NCI-H2081 (cell line): ENCODE data around the gene AMOT.

Source experiments
- DNase-seq, 2 experiments: peaks; one replicate each; lab custom pipeline; 2025; lab: John Stamatoyannopoulos, UW

The AMOT gene

DNA sequence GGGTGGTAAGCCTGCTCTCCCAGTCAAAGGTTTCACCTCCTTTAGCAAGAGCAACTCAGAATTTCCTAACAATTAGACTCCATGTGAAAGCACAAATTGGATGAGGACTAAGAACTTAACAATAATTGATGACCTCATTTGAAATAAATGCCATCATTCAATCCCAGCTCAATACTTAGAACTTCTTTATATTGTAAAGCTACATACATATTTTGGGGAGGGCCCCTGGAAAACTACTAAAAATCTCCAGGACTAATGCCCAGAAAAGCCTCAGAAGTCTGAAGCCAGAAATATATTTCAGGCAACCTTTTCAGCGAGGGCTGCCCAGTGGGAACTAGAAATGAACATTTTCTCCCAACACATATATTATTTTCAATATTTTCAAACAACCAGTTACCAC, 38.1 kb downstream of the AMOT start:
- no peak for DNase-seq

DNA sequence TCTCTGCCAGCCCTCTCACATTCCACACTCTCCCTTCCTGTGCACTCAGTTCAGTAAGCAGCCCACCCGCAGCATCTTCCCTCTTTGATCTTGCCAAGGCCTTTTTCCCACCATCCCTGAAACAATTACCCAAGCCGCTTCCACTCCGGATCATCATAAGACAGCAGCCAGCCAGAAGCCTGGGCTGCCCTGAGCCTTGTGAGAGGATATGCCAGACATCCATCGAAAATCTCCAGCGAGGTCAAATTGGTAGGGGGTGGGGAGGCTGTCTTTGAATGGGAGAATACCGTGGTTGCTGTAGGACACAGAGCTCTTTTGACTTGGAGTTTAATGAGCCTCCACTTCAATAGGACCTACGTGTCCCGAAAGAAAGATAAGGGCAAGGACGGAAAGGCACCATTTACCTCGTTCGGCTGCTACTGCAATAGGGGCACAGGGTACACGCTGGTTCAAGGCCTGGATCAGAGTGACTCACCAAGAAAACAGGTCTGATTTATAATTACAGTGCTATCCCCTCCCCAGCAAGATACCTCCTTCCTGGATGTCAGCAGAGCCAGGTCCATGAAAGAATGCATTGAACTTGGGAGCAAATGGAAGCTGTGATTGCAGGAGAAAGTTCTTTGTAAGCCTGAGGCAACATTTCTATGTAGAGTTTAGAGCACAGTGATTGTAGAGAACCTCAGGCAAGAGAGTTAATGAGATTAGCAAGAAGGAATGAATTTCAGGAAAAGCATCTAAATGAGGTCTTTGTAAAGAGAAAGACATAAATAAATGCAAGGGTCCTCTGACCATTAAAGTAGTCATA, 39.5 kb downstream of the AMOT start:
- no peak for DNase-seq

DNA sequence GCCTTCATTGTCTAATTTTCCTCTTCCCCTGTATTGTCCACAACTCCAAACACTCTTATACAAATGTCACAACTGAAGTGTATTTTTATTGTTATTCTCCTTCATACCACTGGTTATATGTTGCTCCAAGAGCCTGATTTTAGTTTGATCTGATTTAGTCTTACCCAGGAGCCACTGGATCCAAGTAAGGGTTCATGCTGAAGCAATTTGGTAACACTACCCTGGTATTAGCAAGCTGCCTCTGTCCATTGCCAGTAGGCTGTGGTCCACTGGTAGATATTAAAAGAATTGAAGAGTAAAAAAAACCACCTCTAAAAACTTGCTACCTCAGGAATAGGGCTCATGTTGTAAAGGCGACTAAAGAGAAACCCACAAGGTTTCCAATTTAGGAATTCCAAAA, 41.2 kb downstream of the AMOT start:
- no peak for DNase-seq

DNA sequence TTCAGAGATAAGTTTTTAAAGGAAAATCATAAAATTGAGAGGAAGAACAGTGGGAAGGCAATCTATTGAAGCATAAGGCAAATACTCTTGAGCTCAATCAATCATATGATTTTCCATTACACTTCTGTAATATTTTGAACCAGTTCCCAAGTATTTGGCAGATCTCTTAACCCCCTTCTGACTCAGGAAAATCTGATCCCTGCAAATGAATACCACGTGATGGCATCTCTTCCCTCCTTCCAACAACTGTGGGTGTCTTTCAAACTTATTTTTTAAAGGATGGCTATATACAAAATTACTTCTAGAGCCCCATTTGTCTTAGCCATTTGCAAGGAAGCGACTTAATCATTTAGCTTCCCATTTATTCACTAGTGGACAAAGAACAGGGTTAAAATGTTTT, 41.9 kb downstream of the AMOT start:
- DNase-seq, result no peak

DNA sequence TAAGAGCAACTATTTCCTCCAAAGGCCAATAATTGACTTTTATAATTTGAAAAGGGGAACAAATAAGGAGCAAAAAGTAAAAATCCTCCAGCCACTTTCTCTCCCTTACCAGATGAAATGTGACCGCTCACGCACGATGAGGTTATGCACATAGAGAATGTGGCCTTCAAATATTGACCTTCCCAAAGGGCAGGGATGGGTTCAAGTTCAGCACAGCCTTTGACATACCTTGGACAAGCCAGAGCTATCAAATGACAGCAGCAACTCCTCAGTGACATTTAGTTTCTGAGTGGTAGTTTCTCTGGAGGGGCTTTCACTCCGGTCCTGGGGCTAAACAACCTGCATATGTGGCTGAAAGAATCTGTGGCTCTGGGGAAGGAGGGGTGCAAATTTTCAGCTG, 50.7 kb downstream of the AMOT start:
- no peak for DNase-seq

DNA sequence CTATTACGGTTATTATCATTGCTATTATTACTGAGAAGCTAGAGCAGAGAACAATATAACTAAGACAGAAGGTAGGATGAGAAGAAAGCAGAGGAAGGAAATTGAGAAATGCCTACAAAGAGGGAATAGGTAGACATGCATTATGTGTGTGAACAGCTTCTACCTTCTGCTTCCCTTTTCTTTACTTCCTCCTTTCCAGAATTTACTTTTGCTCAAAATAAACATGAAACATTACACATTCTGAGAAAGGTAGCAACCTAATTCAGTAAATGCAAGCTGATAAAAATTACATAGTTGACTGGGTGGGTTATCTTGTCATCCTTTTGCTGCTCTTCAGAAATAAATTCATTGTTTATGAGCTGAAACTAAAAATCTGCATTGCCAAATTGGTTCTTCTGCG, 54.6 kb downstream of the AMOT start:
- DNase-seq, result no peak

DNA sequence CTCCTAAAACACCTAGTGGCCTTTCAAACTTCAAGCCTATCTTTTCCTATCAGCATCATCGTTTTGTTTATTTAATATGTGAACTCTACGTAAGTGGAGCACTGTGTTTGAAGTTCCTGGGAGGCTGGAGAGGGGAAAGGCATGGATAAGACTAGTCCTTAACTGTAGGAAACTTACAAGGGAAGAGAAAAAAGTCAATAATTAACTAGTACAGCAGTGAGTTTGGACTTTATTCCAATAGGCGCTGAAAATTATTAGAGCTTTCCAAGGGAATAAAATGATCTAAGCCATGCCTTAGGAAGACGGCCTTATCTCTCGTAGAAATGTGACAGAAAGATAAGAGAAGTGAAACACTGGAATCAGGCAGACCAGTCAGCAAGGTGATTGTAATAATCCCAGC, 55.3 kb downstream of the AMOT start:
- no peak for DNase-seq

DNA sequence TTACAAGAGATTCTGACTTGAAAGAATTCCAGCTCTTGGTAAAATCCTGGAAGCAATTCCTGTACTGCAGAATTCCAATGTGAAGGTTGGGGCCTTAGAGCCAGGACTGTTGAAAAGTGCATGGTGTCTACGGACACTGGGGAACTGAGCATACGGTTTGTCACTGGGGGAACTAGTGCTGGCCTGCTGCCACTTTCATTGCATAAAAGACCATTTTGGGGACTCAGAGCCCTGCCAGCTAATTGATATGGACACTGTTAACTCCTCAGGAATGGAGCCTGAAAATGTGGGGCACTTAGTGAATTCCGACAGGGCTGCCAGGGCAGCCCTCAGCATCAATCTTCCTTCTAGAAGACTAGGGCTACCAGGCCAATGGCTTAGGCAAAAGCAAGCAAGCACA, 55.9 kb downstream of the AMOT start:
- DNase-seq, result no peak

DNA sequence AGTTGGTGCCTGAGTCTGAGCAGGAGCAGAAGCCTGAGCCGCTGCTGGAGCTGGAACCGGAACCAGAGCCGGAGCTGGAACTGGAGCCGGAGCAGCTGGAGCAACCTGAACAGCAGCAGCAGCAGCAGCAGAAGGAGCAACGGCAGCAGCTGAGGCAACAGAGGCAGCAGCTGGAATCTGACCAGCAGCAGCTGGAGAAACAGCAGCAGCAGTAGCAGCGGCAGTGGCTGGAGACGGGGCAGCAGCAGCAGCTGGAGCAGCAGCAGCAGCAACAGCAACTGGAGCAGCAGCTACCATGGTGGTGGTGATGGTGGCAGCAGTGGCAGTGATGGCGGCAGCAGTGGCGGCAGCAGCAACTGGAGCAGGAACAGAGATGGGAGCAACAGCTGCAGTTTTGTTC, 61.5 kb downstream of the AMOT start:
- DNase-seq, result no peak

DNA sequence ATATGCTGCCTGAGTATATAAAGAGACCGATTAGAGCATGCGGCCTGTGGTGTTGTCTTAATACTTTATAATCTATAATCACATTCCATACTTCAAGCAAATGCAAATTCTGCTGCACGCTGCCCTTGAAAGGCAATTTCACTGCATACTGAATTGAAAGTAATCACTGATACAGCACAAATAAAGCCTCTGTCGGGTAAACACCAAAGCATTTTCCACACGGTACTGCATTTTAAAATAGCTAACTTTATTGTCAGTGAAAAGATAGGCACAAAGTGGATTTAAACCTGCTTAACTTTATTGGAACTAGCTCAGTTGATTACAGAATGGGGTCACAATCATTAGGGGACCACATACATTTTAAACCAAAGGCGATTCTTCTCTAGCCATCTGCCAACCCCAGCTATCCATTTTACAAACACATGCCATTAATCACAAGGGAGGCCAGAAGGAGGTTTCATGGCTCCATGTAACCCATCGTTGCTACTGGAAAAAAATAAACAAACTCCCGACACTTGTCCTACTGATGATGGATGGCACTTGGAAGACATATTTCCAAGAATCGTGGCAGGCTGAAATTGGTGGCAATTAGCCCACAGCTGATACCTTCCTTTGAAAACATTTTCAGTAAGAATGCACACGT, 65.9 kb downstream of the AMOT start:
- DNase-seq, result no peak

DNA sequence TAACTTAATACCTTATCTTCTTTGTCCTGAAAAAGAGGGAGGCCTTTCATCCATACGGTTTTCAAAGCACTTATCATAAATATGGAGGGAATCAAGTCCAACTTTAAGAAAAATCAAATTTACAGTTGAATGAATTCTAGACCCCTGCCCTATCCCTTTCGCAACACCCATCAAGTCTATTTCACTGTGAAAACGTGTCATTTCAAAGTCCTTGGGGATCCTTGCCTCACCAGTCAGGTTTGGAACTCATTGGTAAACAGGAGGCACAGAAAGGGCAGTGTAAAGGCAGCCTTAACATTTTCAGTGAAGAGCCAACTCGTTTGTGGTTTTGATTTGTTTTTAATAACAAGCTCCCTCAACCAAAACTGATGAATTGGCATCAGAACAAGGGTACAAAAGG, 66.5 kb downstream of the AMOT start:
- DNase-seq, result no peak

DNA sequence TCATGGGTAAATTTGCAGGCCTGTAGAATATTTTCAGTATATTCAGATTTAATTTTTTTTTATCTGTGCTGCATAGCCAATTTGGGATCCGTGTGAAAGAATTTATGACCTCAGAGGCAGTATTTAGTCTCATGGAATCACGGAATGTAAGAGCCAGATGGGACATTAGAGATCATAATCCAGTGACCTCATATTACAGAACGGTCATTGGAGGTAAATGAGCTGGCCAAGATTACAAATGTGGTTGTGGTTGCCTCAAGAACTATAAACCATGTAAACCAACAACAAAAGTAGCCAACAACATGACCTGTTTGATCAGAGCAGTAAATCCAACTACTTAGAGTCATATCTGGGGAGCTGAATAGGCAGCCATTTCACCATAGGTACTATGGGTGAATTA, 71.6 kb downstream of the AMOT start:
- DNase-seq, result no peak

DNA sequence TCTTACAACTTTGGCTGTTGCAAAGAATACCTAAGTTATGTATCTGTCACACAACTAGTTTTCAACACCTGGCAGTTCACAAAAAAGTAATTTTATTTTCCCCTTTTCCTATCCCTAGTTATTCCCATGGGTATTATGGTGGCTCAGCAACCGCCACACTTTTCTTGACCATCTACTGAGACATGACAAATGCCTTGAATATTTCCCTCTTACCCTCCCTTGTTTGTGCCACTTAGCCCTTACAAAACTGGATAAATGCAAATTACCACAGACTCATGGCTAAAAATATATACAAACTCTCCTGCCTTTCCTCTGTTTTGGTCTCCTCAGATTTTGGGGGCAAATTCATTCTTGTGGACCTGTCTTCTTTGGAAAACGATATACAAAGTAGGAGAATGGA, 72.1 kb downstream of the AMOT start:
- DNase-seq, result no peak

DNA sequence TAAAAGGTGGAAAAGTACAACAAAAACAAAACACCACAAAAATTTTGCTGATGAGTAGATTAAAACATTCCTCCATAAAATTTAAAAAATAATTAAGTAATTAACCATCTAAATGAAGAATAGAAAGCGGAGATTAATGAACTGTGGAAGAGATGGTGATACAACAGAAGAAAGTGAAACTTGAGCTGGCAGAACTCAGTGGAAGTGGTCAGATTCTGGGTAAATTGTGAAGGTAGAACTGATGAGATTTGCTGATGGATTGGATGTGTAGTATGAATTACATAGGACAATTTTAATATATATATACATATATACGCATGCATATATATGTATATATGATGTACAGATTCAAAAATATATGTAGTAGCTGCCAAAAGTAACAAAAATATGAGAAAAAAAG, 73.9 kb downstream of the AMOT start:
- DNase-seq, result no peak

DNA sequence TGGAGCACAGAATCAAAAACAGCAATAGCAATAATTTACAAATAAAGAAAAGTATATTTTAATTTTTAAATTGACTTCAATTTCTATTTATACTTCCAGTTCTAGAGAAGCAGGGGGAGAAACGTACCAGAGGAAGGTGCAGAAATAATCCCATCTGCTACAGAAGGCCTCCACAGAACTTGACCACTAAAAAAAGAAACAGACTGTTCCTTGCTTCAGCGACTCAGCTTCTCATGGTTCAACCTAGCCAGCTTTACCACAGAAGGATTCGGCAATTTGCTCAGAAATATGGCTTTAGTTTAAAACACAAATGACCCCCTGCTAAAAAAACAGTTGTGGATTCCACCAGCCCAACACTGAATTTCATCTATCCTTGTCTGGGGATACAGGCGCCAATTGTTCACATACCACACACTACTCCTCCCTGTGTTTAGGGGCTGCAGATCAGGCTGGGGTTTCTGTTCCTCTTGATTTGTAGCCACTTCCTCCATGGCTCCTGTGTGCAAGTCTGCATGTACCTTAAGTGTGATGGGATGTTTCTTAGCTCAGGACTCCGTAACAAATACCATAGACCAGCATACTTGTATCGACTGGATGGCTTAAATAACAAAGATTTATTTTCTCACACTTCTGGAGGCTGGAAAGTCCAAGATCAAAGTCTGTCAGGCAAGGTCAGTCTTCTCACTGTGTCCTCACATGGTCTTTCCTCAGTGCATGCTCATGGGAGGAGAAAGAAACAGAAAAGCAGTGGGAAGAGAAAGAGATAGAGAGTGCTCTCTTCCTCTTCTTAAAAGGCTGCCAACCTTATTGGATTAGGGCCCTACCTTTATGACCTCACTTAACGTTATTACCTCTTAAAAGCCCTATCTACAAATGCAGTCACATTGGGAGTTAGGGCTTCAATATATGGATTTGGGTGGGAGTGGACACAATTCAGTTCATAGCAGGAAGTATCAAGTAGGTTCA, 79.1 kb downstream of the AMOT start:
- no peak for DNase-seq

DNA sequence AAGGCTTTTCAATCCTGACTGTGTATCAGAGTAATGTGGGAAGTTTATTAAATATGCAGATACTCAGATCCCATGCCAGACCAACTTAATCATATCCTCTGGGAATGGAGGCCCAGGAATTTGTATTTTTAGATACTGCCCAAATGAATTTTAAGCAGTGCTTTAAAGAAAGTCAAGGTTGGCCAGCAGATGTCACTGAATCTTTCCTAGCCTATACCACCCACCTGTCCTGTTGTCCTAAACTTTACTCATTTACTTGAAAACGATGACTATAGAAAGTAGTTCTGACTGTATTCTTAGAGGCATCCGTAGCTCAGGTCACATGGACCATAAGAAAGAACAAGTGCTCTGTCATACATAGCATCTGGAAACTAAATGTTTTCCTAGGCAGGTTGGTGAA, 79.9 kb downstream of the AMOT start:
- DNase-seq, result no peak

DNA sequence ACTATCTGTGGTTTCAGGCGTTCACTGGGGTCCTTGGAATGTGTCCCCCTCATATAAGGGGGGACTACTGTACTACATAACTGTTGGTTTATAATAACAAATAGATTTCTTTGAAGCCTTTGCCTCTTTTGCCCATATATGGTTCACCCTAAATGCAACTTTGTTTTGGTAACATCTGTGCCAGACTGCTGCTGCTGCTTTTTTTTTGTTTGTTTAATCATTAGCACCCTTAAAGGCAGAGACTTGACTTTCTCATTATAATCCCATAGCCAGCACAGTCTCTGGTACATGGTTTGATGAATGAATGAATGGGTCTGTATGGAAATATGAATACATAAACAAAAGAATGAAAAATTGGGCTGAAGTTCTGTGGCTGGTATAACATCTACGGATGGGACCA, 80.7 kb downstream of the AMOT start:
- no peak for DNase-seq

DNA sequence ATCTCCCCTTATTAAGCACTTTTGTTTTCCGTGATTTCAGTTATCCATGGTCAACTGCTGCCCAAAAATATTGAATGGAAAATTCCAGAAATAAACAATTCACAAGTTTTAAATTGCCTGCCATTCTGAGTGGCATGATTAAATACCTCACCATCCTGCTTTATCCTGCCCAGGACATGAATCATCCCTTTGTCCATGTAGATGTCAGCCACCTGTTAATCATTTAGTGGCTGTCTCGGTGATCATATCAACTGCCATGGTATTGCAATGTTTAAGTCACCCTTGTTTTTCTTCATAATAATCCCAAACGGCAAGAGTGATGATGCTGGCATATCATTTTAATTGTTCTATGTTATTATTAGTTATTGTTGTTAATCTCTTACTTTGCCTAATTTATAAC, 81.1 kb downstream of the AMOT start:
- DNase-seq, result no peak

DNA sequence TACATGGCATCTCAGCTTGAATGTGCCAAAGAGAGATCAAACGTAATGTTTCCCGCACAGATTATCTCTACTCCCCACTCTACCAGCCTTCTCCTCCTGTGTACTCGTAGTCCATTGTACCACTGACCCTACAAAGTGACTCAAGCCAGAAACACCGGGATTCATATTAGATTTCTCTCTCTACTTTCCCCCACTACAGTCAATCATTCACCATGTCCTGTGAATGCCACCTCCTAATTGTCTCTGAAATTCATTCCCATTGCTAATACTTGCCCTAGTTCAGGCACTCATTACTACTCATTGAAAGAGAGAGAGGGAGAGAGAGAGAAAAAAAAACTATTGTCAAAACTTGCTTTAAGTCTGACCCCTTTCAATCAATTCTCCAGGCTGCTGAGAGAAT, 82.7 kb downstream of the AMOT start:
- no peak for DNase-seq

DNA sequence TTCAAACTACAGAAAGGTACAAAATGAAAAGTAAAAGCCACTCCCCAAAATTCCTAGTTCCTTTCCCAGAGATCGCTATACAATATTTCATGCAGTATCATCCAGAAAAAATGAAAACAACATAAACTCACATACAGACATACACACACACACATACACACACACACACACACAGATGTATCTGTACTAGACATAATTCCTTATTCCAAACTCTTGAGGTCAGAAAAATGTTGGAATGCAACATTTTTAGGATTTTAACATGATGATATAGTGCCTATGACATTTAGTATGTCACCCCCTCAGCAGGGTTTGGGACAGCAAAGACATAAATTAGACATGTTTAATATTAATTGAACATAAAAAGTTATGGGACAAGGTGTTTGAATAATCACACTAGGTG, 87.5 kb downstream of the AMOT start:
- DNase-seq, result no peak

DNA sequence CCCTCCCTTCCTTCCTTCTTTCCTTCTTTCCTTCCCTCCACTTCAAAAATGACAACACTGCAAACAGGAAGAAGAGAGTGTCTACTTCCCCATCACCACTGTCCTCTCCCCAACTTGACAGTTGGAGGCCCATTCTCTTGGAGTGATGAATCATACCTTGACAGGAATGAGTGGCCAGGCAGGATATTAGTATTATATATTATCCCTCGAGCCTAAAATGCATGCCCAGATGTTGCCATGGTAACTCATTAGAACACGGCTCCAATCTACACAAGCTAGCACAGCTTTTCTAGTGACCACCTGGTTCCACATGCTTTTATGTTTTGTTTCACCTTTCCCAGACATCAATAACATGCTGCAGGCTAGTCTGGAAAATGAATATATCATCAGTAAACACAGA, 89.6 kb downstream of the AMOT start:
- DNase-seq, result no peak

DNA sequence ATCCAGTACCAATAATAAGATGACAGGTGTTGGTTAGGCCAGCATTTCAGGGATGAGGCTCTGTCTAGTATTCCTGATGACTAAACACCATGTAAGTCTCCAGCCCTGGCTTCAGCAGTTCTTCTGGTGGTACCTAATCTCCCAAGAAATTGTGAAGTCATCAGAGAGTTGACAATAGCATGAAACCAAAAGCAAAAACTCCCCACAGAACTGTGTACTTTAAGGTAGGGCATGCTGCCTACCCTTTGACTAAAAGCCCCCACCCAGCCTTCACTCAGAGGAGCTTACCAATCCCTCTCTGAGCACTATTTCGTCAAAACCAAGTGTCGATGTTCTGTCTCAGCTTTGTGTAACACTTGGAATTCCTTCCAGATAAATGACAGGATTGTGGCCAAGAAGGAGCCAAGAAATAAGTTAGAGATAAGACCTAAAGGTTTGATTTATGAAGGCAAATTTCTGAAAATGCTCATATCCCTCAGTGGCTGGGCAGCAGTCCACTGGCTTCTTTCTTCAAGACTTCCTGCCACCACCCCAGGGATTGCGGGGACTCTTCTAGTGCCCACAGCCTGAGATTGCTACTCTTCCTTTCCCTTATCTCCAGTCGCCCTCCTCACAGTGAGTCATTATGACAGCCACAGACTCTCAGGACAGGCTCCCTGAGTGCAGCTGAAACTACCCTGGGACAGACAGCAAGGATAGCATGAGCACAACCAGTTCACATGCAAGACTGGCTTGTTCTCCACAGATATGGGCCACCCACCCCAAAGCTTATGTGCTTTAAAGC, 93.6 kb downstream of the AMOT start:
- DNase-seq, result no peak
